ENCODE measurements around the gene PPM1H.
"Not testable (repeated sequence)": the region's sequence is repeated elsewhere in the genome, so short reads cannot be mapped to it uniquely, and the experiment has no call there.

The PPM1H gene

DNA sequence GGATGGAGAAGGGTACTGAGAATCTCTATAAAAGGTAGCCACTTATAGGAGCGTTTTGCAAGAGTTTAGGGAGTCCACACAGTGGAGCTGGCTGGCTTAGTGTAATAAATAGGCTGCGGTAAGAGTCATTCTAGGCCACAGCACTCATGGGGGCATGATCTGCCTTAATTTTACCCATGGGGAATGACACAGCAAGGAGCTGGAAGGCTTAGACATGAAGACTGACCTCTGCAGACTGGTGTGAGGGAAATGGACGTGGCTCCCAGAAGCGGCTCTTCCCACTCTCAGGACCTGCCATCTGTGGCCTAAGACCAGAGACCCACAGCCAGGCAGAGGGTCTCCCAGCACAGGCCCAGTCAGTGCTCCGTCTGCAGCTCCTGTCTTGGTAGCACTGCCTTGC, 173.3 kb downstream of the PPM1H start:
- no peak for DNase-seq

DNA sequence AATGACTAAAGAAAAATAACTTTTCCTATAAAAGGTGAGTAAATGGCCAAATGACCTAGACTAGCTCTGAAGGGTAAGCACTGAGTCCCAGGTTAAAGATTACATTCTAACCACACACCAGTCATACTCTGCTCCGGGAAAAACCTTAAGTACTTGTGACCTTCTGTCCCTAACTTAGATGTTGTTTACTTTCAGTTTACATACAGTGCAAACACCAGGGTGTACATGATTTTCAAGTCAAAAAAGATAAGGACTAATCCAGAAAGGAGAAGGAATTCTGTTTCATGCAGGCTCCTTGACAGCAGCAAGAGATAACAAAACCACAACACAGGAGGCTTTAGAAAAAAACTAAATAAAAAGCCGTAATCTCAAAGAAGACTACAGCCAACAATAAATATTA, 174.2 kb downstream of the PPM1H start:
- no peak for DNase-seq

DNA sequence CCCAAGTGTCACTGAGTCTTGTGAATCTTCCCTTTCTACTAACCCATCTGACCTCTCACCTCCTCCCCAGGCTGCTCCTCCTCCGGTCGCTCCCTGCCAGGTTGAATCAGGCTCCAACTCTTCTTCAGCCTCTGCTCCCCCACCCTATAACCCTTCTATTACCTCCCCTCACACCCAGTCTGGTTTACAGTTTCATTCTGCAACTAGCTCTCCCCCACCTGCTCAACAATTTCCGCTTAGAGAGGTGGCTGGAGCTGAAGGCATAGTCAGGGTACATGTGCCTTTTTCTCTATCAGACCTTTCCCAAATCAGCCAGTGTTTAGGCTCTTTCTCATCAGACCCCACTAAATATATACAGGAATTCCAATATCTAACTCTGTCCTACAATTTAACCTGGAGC, 174.6 kb downstream of the PPM1H start:
- not testable (repeated sequence) for DNase-seq

DNA sequence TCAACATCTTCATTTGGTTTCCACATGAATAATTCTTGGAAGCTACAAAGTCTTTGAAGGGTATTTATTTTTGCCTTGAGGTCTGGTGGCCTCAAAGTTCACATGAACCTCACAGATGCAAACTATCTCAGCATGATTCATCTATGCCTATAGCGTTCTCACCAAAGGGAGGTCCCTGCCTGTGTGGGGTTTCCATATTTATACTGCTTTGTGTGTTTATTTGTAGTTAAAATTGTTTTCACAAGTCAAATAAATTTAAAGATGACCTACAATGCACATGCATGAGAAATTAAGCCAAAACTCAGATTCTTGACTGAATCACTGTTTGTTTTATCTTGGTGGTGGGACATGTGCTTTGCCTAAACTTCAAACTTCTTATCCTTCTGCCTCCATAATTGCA, 176.7 kb downstream of the PPM1H start:
- DNase-seq, result peak; percentile 16

DNA sequence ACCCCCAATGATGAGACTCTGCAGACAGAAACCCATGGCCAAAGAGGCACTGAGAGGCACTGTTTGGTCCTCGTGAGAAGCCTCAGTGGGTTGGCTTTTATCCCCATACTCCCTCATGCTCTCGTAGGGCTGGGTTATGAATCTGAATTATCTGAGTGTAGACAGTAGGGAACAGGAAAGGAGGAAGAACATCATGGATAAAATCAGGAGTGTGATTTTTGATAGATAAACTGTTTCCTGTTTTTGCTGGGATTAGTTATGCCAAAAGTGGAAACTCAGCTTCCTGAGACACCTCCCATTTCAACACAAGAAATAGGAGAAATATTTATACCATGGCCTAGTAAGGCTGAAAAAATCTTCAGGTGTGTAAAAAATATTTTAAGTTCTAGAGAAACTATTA, 177.9 kb downstream of the PPM1H start:
- DNase-seq, result no peak

DNA sequence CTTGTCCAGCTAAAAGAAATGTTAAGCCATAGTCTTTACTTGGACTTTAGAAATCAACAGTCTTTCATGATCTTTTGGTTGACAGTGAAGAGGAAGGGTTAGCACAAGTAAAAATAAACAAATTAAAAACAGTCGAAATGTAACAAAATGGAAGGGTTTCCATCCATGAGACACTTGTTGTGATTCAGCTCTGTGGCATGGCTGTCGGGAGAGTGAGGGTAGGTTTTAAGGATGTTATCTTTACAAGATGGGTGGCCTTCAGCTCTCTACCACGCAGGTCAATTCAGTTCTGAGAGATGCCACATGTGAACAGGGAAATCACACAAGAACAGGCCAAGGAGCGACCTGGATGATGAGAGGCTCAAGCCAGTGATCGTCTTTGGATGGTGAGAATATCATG, 180.2 kb downstream of the PPM1H start:
- DNase-seq, result no peak

DNA sequence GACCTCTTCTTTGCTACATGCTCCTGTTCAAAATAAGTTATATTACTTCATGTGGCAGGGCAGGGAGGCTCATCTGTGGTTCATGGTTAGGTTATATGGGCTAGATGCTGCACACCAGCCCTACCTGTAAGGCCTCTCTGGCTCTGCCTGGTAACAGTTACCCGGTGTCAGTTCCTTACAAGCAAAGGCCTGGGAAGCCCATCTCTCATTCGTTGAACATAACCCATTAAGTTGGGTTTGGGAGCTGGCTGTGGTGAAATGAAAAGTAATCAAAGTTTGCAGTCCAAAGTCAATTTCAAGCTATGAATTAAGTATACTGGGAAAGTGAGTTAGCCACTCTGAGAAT, 183.2 kb downstream of the PPM1H start:
- no peak for DNase-seq

DNA sequence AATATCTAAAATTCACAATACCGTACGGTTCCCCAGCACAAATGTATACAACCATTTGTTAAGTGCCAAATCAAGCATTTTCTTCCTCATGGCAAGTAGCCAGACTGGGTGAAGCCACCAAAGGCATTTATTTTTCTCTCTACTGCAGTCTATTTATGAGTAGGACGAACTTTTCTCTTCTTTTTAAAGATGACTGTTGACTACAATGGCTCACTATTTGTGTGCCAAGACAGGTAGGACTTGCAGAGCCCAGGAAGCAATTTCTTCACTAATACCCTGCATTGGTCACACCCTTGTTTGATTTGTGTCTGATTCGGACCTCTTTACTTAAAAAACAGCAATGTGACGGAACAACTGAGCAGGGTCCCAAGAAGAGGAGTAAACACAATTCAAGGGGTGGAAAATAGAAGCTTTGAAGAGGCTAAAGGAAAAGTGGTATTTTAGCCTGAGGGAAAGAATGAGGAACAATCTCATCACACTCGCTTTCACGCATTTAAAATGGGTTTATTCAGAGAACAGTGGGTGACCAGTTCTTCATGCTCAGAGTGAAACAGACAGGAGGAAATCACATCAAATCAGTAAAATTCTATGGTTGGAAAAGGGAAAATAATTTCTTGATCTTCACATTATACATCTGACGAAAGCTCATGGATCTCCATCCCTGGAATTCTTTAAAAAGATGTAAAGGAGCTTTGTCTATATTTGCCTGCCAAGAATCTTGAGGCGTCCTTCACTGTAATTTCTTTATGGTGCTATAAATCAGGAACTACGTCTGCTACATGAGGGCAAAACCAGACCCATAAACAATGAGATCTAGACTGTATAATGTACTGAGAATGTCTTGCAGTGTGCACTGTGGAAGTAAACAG, 183.8 kb downstream of the PPM1H start:
- no peak for DNase-seq

DNA sequence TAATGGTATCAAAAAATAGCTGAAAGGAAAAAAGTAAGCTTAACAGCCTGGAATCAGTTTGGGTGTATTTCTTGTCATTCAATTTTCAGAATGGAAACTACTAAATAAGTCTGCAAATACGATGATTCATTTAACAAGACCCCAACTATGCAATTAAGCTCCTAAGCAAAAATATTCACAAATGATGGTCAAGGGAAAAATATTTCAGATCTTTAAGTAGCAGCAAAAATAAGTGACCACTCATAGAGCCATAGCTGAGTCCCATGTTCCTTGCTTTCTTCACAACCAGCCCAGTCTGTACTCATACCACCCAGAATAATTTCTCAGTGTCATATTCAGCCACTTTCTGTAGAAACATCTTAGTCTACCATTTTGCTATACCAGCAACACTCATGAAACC, 185.4 kb downstream of the PPM1H start:
- DNase-seq, result no peak

DNA sequence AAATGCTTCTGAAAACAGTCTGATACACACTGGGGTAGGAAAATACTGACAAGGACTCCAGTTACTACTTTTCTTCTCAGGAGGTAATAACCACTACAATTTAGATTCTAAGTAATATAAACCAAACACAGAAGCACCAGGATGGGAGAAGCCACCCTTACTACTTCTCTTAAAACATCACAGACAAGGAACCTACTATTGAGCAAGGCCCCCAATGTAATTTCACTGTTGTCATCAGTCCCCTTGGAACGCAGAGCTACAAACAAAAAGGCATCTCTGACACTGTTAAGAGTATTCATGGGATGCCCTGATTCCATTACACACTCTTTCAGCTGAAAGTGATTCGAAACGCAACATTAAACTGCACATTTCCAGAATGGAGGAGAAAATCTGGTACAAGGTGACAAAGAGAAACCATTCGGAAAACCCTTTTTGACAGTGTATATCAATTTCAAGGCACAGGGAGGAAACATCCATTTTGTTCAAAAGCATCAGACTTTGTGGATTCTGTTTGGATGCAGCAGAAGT, 185.9 kb downstream of the PPM1H start:
- DNase-seq, result no peak

DNA sequence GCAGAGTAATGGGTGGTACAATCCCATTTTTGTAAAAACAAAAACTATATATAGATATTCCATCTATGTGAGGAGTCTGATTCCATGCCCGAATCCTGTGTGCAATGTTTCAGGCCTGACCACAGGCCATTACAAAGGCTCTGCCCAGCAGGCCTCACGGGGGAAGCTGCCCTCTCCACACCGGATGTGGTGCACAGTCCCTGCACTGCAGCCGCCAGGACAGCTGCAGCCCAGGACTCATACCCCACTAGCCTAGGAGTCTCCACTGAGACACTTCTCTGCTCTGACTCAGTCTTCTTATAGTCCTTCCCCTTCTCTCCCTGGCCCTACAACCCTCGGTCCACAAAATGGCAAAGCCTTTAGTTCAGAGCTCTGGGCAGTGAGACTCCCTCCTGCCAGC, 190.4 kb downstream of the PPM1H start:
- no peak for DNase-seq

DNA sequence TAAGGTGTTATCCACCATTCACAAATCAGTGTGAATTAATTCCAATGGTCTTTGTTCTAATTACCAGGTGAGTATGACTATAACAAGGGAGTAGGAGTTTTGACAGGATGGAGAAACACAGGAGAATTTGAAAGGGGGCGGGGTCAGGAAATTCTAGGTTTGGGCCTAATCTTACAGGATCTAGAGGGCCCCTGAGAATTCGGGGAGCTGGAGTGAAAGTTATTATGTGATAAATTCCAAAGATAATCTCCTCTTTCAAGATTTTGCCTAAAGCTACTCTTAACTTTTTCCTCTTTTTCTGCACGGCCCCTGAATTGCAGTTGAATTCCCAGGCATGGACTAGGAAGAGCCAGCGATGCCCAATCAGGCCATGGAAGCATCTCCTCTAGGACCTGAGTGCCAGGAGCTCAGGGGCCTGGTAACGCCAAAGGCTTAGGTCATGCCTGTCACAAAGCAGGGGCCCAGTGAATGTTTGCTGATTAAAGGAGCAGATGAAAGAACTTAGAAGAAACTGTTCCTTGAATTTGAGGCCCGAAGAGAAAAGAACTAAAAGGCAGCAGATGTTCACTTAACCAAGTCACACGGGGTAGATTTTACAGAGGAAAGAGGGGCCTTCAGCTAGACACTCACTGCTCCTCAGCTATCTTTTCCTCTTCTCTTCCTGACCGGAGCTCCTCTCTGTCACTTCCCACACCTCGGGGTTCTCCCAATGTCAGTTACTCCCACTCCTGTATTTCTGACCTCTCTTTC, 195.5 kb downstream of the PPM1H start:
- DNase-seq, result no peak

DNA sequence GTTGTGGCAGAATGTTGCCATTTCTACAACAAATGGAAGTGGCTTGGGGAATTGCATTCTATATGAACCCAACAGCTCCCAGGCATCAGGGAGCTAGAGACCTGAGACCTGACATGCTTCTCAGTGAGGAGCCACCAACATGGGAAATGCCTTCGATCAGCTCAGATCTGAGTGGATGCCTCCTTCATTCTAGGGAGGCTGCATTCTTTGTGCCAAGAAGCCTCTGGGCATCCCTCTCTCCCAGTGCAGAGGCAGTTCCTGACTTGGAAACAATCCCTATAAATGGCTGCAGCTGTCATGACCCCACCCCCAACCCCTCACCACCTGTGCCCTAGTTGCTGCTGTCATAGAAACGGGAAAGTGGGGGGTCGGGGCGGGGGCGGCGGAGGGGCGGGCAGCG, 196.3 kb downstream of the PPM1H start:
- DNase-seq, result no peak

DNA sequence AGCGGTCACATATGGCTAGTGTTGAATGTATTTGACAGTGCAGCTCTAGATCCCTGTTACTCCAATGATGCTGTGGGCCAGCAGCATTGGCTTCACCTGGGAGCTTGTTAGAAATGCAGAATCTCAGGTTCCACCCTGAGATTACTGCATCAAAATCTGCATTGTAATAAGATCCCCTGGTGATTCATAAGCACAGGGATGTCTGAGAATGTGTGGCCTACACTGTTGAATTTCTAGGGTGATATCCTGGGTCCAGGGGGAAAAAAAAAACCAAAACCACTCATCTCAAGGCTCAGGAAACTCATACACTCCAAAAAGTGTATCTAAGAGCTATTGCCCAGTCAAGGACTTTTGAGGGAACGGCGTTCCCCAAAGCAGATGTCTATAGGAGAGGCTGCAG, 196.8 kb downstream of the PPM1H start:
- DNase-seq, result no peak

DNA sequence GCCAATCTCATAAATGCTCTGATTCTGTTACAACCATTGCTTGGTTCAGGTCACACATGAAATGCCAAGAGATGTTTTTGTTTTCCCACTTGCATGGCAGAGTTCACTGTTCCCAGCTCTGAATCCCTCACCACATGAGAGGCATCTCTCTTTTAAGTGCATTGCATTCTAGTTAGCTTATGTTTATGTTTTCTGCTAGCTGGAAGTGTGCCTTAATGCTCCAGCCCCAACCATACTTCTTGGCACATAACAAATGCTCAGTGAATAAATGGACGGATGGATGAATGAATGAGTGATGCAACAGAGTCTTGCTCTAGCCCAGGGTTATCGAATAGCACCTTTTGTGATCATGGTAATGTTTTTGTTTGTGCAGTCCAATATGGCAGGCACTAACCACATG, 197.3 kb downstream of the PPM1H start:
- DNase-seq, result no peak

DNA sequence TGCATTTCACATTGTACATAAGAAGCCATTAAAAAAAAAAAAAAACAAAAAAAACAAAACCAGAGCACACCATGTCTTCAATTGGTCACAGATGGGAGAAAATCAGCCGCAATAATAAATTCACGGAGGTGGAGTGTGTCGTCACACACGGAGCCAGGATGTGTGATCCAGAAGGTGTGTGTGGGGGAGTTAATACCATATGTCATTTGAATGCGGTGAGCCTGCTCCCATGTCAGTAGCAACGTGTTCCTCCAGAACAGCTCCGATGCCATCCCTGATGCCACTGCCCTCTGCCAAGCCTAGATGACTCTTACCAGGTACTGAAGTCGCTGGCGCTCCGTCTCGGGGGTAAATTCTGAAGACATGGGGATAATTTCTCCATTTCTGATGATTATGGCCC, 197.8 kb downstream of the PPM1H start:
- no peak for DNase-seq

DNA sequence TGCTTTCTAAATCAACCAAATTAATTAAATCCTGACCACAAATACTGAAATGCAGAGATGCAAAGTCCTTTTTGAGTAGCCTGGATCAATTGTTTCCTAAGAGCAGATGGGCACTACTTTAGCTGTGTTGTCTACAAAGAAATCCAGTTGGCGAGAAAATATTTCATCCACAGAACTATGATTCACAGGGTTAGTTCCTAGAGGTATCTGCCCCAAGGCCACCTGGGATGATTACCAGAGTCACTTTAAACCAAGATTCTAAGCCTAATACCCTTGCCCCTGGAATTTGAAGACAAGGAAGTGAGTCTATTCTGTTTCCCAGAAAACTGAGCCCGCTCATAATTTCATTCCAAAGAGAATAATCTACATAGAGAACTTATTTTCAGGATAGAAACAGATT, 198.4 kb downstream of the PPM1H start:
- DNase-seq, result no peak

DNA sequence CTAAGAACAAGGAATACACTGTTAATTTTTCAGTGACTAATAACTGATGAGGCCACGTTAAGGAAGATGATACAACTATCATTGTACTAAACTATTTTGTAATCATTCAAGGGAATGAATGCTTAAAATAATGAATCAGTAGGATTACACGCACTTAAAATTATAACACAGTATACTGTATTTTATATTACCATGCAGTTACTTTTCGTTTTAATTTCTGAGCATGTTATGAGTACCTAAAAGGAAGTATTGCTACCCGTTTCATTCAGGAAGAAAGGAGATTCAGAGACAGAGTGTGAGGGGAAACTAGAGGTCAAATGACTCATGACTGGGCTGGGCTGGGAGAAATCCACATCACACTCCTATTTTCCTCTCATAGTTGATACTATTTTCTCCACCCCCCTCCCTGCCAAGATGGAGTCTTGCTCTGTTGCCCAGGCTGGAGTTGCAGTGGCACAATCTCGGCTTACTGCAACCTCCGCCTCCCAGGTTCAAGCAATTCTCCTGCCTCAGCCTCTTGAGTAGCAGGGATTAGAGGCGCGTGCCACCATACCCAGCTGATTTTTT, 202.0 kb downstream of the PPM1H start:
- peak; percentile 21 for DNase-seq

DNA sequence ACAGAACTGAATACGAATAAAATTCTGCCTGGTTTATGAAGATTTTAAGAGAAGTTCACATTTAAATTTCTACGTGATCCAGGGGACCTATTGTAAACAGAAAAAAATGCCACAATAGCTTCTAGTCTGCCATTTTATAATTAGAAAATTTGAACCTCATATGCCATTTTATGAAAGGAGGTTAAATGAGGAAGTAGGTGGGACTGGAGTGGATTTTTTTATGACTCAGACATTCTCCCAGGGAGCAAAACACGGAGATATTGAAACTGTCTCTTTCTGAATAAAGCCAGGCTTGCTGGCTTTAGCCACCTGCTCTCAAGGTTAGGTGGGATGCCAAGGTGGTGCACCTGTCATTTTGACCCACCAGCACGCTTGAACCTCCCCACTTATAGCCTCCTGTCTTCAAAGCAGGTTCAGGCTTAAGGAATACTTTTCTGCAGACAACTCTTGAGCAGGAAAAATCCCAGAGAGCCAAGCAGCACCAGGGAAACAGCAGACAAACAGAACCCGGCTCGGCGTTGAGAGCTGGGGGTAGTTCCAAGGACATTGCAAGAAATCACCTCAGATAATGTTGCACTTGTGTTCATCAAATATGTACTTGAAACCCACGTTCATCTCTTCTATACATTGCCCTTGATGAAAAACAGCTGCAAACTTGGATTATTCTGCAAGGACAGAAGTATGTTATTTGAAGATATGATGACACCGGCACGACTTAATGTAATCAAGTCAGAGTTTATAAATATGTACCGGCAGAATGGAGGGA, 203.7 kb downstream of the PPM1H start:
- DNase-seq, result no peak

DNA sequence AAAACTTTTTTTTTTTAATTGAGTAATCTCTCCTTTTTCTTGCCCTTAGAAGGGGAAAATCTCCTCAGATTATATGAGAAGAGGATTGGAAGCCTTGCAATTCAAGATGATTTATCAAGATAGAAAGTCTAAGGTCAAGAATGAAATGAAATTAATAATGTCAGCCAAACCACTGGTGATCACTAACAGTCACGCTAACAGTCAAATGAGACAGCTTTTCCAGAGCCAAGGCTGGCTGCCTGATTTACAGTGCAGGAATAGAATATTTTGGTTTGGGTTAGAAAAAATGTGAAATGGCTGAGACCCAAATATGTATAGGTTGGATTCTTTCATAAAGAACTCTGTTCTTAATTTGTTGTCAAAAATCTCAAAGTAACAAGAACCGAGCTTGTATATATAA, 204.3 kb downstream of the PPM1H start:
- no peak for DNase-seq

DNA sequence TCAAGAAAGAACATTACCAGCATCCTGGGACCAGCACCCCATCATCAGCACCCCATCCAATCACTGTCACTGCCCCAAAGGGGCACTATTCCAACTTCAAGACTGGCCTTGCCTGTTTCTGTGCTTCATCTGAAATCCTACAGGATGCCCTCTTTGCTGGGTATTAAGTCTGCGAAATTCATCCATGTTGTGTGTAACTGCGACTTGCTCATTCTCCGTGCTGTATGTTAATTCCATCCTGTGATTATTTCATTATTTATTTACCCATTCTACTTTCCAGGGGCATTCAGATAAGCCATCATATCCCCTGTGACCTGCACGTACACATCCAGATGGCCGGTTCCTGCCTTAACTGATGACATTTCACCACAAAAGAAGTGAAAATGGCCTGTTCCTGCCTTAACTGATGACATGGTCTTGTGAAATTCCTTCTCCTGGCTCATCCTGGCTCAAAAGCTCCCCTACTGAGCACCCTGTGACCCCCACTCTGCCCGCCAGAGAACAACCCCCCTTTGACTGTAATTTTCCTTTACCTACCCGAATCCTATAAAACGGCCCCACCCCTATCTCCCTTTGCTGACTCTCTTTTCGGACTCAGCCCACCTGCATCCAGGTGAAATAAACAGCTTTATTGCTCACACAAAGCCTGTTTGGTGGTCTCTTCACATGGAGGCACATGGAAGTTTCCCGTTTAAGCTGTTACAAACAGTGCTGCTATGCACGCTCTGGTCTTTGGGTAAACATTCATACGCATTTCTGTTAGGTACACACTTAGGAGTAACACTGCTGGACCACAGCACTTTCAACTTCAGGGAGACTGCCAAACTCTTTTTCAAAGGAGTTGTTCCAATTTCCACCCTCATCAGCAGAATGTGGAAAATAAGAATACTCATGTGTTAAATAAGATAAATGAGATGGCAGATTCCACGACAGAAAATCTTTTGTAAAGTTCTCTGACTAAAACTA, 205.1 kb downstream of the PPM1H start:
- not testable (repeated sequence) for DNase-seq

DNA sequence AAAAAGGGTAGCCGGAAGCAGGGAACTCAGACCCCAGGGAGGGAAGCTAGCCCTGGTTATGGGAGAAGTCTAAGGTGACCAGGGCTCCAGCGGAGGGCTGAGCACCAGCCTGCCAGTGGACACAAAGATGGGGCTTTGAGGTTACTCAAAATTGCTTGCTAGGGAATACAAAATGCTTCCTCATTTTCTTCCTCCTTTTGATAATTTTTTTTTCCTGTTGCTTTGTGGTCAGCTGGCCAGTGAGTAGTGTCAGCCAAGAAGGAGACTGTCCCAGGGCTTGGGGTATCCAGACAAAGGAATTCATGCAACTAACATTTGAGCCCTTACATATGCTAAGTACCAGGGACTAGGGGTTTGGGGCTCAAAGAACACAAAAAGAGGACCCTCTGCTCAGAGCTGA, 206.2 kb downstream of the PPM1H start:
- no peak for DNase-seq
